ENCODE data around the gene SH2D2A.

DNA sequence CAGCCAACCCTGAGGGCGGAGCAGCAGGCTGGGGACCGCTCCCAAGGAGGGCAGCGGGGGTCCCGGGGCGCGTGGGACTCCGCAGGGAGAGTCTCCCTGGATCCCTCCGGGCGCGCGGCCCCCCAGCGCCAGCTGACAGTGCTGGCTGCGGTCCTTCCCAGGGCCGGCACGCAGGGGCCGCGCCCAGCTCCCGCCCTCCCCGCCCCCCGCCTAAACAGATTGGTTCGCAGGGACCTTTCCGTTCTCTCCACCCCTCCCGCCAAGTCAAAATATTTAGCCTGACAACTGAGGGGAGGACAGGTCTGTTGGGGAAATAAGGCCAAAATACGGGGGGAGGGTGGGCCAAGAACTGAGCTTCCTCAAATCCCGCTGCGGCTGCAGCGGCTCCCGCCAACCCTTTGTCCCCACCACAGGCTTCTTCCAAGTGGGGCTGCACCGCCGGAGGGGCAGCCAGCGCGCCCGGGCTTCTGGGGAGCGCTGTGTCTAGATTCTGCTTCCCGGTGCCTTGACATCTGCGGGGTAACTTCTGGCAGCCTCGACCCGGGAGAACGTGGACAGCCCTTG is 42.4 kb upstream of the SH2D2A start, which contains the start of gene INSRR:
- TF ChIP-seq, protein P1, sequence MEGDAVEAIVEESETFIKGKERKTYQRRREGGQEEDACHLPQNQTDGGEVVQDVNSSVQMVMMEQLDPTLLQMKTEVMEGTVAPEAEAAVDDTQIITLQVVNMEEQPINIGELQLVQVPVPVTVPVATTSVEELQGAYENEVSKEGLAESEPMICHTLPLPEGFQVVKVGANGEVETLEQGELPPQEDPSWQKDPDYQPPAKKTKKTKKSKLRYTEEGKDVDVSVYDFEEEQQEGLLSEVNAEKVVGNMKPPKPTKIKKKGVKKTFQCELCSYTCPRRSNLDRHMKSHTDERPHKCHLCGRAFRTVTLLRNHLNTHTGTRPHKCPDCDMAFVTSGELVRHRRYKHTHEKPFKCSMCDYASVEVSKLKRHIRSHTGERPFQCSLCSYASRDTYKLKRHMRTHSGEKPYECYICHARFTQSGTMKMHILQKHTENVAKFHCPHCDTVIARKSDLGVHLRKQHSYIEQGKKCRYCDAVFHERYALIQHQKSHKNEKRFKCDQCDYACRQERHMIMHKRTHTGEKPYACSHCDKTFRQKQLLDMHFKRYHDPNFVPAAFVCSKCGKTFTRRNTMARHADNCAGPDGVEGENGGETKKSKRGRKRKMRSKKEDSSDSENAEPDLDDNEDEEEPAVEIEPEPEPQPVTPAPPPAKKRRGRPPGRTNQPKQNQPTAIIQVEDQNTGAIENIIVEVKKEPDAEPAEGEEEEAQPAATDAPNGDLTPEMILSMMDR (IDR thresholded peaks at IDR 0.05), result no peak
- TF ChIP-seq POLR2A (IDR thresholded peaks at IDR 0.05) (no peak), POLR2AphosphoS5 (IDR thresholded peaks at IDR 0.05) (no peak), EP300 (IDR thresholded peaks at IDR 0.05) (no peak)

Measured in stomach (tissue), 4 donors.